Breast epithelium (tissue), 3 donors: ENCODE results near the gene HECTD4.

ENCODE experiments used
- CTCF ChIP-seq, 3 donors: fragments of 450-650 bp; IDR thresholded peaks; one replicate each; pipeline ENCODE4 v1.5.1; 2016 to 2017; ENCODE audit warnings: antibody characterized with exemption in 3 of 3, mild to moderate bottlenecking in 3 of 3, moderate library complexity in 3 of 3
- POLR2AphosphoS5 ChIP-seq, 3 donors: sonication (generic); formaldehyde crosslinking; IDR thresholded peaks; one replicate each; pipeline ENCODE4 v1.6.1; 2017; ENCODE audit warnings: antibody characterized with exemption in 3 of 3

- TF ChIP-seq CTCF (IDR thresholded peaks at IDR 0.05) (no peak), POLR2AphosphoS5 (IDR thresholded peaks at IDR 0.05) (no peak)
Observed at GRCh38 chr12:112303004-112303403, 79.2 kb downstream of the HECTD4 start.
